ENCODE results near the gene SCN5A.

DNA sequence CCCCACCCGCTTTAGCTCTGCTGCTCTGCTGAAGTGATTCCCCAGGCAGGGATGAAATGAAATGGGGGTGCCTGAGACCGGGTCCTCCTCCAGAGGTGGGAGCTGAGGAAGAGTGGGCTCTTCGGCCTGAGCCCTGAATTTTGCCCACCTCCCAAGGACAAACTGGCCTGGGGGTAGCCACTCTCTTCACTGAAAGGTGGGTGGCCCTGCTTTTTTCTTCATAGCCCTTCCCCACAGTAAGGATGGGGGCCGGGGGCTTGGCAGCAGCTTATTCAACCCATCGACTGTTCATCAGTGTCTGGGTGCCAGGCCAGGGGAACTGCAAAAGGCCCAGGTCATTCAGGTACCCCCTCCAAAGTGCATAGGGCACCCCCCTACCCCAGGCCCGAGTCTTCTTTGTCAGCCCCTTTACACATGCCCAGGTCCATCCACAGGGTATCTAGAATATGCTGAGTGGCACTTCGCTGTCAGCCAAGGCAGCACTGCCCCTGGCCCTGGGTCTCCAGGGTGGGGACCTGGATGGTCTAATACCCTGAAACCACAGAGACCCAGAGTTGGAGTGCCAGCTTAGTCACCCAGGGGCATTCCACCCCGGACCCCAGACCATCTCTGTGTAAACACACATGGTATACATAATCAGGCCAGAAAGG, 7.9 kb downstream of the SCN5A start:
- TF ChIP-seq EZH2 (IDR thresholded peaks at IDR 0.05; ENCODE audit: insufficient read depth, poor library complexity, severe bottlenecking) (no peak), EZH2phosphoT487 (IDR thresholded peaks at IDR 0.05; ENCODE audit: insufficient read depth, low read depth) (no peak)

Data from GM23248 (cell line).